IMR-90 (cell line): ENCODE measurements around the gene HAUS3.

ENCODE experiments used
- CHD1 ChIP-seq: IDR thresholded peaks from 2 replicates; pipeline ENCODE4 v1.6.1; 2012; ENCODE audit warnings: low read depth, low read length, improper control_type of control experiment
- CTCF ChIP-seq: conservative IDR thresholded peaks from 2 replicates; pipeline ENCODE4 v1.5.1; 2012; ENCODE audit warnings: mild to moderate bottlenecking, low read depth, low read length, improper control_type of control experiment
- MAZ ChIP-seq: IDR thresholded peaks from 2 replicates; pipeline ENCODE4 v1.6.1; 2012; ENCODE audit warnings: low read depth, mild to moderate bottlenecking, low read length, improper control_type of control experiment, moderate library complexity, borderline replicate concordance
- POLR2A ChIP-seq: IDR thresholded peaks from 2 replicates; pipeline ENCODE4 v1.6.1; 2012; ENCODE audit warnings: mild to moderate bottlenecking, low read depth, low read length

- TF ChIP-seq CTCF: no peak
- TF ChIP-seq MAZ: no peak
- TF ChIP-seq POLR2A: no peak
- TF ChIP-seq CHD1: no peak
Observed at GRCh38 chr4:2259541-2260343, 17.8 kb upstream of the HAUS3 start.
